ENCODE results near the gene IRGQ.

The IRGQ gene

DNA sequence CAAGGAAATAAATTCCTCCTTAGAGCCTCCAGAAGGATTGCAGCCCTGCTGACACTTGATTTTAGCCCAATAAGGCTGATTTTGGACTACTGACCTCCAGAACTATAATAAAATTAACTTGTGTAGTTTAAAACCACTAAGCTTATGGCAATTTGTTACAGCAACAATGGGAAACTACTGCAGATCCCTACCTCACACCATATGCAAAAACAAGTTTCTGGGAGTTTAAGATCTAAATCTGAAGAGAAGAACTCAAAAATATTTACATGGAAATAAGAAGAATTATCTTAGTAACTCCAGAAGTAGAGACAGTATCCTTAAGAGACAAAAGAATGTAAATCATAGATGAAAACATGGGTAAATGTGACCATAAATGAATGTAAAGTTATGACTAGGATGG, 57.0 kb downstream of the IRGQ start:
- DNase-seq: no peak

- no peak for DNase-seq
Observed at GRCh38 chr19:43534816-43535761, 60.8 kb downstream of the IRGQ start.
